BLaER1 (cell line): Measurements from ENCODE around the gene INTS4.
"Not testable (repeated sequence)": the region's sequence is repeated elsewhere in the genome, so short reads cannot be mapped to it uniquely, and the experiment has no call there.

Experiments
- H3K27ac ChIP-seq: shearing (Covaris generic); formaldehyde crosslinking; 2 replicates; pipeline ENCODE4 v1.8.1; 2022
- H3K27me3 ChIP-seq: shearing (Covaris generic); formaldehyde crosslinking; 2 replicates; pipeline ENCODE4 v1.8.1; 2022
- H3K36me3 ChIP-seq: shearing (Covaris generic); formaldehyde crosslinking; 2 replicates; pipeline ENCODE4 v1.8.1; 2022
- H3K4me1 ChIP-seq: shearing (Covaris generic); formaldehyde crosslinking; 2 replicates; pipeline ENCODE4 v1.8.1; 2022
- H3K4me2 ChIP-seq: shearing (Covaris generic); formaldehyde crosslinking; 2 replicates; pipeline ENCODE4 v1.8.1; 2022
- H3K4me3 ChIP-seq: shearing (Covaris generic); formaldehyde crosslinking; 2 replicates; pipeline ENCODE4 v1.8.1; 2022
- H3K9ac ChIP-seq: shearing (Covaris generic); formaldehyde crosslinking; 2 replicates; pipeline ENCODE4 v1.8.1; 2022
- H3K9me3 ChIP-seq: shearing (Covaris generic); formaldehyde crosslinking; 2 replicates; pipeline ENCODE4 v1.8.1; 2022
- H4K20me1 ChIP-seq: shearing (Covaris generic); formaldehyde crosslinking; 2 replicates; pipeline ENCODE4 v1.8.1; 2022
- Cebpa-rat ChIP-seq: shearing (Covaris generic); IDR thresholded peaks from 2 replicates; pipeline ENCODE4 v1.8.1; 2022

The INTS4 gene

DNA sequence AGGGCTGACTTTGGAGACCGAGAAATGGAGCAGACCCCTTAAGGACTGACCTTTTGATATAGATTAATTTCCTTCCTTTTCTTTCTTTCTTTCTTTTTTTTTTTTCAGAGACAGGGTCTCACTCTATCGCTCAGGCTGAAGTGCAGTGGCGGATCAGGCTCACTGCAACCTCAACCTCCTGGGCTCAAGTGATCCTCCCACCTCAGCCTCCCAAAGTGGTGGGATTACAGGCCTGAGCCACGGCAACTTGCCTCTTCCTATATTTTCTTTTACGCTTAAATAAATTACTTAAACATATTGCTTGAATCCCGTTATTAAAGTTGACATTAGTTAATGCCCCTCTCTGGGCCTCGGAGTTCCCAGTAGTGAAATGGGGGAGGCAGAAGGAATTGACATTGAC is 29.0 kb upstream of the INTS4 start:
- Histone ChIP-seq H4K20me1 (no peaks in the 10 kb centered on the region), H3K4me3 (no peak overlapping the region), H3K27ac (no peak overlapping the region), H3K9me3 (no peaks in the 10 kb centered on the region), H3K9ac (no peak overlapping the region), H3K4me2 (no peak overlapping the region), H3K27me3 (no peaks in the 10 kb centered on the region), H3K4me1 (no peaks in the 10 kb centered on the region), H3K36me3 (no peaks in the 10 kb centered on the region)
- no peak for TF ChIP-seq Cebpa-rat

DNA sequence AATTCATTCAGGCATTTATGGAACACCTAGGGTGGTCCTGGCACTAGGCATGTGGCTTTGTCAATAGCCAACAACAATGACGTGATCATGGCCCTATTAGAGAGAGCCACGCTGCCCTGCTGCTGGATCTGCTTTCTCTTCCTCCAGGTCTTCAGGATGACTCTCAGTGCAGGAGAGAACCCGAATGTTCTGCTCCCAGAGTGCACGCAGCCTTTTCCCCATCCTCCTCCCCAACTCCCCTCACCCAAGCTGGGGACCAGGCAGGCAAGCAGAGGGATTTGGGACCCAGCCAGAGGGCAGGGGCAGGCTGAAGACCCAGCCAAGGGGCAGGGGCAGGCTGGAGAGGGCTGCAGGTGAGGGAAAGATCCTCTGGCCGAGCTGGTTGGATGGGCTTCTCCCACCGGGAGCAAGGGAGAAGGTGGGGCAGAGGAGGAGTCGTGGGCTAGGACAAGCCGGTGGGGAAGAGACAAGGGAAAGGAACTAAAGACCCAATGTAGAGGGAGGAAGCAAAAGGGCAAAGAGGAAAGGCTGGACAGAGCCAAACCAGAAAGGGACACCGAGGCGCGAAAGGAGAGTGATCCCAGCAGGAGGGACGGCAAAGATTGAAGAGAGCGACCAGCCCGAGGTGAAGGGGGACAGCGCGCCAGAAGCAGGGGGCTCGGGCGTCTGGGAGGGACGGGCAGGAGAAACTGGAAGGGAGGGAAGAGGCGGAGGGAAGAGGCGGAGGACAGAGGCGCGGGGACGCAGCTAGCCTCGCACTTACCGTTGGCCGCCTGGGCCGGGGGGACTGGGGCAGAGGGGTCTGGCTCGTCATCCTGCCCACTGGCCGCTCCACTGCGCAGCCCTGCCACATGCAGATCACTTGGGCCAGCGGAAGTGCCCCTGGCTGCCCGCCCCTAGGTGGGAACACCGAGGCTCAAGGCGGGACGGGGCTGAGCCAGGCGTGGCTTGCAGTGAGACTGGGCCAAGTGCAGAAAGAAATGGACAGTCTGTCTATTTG is 28.2 kb upstream of the INTS4 start, which contains the start of gene KCTD14:
KCTD14 (minus strand) TSS at position 880 of the 1,000 bp plus-strand sequence; CDS start at position 853, 27 bp downstream.
- Histone ChIP-seq H4K20me1 (no peaks in the 10 kb centered on the region), H3K9ac (no peak within 1 kb of the TSS), H3K27me3 (no peaks in the 10 kb centered on the region), H3K4me1 (no peaks in the 10 kb centered on the region), H3K9me3 (no peaks in the 10 kb centered on the region), H3K4me2 (no peak within 1 kb of the TSS), H3K4me3 (no peak within 1 kb of the TSS), H3K36me3 (no peaks in the 10 kb centered on the region), H3K27ac (no peak within 1 kb of the TSS)
- TF ChIP-seq Cebpa-rat: no peak

DNA sequence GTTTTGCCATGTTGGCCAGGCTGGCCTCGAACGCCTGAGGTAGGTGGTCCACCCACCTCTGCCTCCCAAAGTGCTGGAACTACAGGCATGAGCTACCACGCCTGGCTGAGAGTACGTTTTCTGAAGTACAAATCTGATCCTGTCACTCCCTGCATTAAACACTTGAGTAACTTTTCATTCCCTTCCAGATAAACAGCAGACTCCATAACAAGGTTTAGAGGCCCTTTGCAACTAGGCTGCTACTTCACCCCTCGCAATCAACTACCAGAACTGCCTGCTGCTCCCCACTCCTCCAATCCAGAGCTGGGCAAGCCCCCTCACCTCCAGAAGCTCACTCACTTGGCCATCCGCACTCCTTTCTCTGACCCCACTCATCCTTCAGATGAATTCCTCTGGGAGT is 27.1 kb upstream of the INTS4 start:
- no peaks in the 10 kb centered on the region for H3K36me3 ChIP-seq
- no peak overlapping the region for H3K4me2 ChIP-seq
- no peak overlapping the region for H3K27ac ChIP-seq
- no peaks in the 10 kb centered on the region for H3K27me3 ChIP-seq
- H3K4me3 ChIP-seq: no peak overlapping the region
- H4K20me1 ChIP-seq: no peaks in the 10 kb centered on the region
- no peaks in the 10 kb centered on the region for H3K4me1 ChIP-seq
- H3K9ac ChIP-seq: no peak overlapping the region
- TF ChIP-seq Cebpa-rat: no peak
- H3K9me3 ChIP-seq: no peaks in the 10 kb centered on the region

DNA sequence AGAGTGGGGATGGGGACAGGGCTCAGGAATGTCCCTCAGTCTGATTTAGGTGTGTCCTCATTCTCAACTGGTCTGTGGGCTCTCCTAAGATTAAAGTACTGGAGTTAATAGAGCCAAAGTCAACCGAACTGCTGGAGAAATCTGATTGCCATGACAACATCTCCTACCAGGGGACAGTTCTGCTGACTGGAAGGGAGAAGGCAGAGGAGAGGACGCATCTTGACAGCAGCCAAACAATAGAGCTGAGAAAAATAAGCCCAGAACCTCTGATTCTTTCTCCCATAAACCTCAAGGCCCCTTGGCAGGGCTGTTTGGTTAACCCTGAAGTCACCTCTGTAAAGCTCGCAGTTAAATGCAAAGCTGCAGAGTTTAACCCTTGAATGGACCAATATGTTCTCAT is 25.8 kb upstream of the INTS4 start:
- Histone ChIP-seq H3K9ac (no peak overlapping the region), H3K9me3 (no peaks in the 10 kb centered on the region), H4K20me1 (no peaks in the 10 kb centered on the region), H3K36me3 (no peaks in the 10 kb centered on the region), H3K4me2 (no peak overlapping the region), H3K4me3 (no peak overlapping the region), H3K4me1 (no peaks in the 10 kb centered on the region), H3K27me3 (no peaks in the 10 kb centered on the region), H3K27ac (no peak overlapping the region)
- no peak for TF ChIP-seq Cebpa-rat

DNA sequence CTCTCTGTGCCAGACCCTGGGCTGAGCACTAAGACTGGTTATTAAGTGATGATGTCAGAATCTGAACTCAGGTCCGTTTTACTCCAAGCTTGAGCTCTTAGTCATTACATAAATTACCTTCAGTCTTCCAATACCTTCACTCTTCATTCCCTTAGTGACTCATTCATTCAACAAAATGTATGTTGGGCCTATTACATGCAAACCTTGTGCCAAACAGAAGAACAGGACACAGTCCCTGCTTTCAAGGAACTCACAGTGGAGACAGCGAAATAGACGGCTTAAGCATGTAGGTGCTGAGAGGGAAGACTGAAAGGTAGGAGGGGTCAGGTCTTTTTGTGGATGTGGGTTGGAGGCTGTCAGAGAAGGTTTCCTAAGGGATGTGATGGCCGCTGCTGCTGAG is 25.3 kb upstream of the INTS4 start:
- H3K4me2 ChIP-seq: no peak overlapping the region
- no peak overlapping the region for H3K9ac ChIP-seq

DNA sequence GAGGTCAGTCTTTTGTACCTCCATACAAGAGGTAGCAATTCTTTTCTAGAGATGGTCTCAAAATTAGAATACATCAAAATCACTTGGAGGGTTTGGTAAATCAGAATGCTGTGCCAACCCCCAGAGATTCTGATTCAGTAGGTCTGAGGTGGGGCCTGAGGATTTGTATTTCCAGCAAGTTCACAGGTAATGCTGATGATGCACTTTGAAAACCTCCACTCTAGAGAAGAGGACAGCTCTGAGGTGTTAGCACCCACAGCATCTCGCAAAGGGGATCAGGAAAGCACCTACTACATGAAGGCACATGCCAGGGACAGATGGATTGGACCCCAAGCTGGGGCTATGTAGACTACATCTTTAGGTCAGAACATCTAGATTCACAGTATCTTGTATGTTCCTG is 21.4 kb upstream of the INTS4 start:
- no peak overlapping the region for H3K9ac ChIP-seq
- no peak overlapping the region for H3K4me3 ChIP-seq
- TF ChIP-seq Cebpa-rat: no peak
- H4K20me1 ChIP-seq: no peaks in the 10 kb centered on the region
- no peaks in the 10 kb centered on the region for H3K9me3 ChIP-seq
- H3K4me2 ChIP-seq: no peak overlapping the region
- H3K4me1 ChIP-seq: no peaks in the 10 kb centered on the region
- no peak overlapping the region for H3K27ac ChIP-seq
- no peaks in the 10 kb centered on the region for H3K27me3 ChIP-seq
- H3K36me3 ChIP-seq: no peaks in the 10 kb centered on the region

More for the DNA sequence above, 25.3 kb upstream of the INTS4 start:
- Histone ChIP-seq H3K4me3 (no peak overlapping the region), H3K9me3 (no peaks in the 10 kb centered on the region), H3K27me3 (no peaks in the 10 kb centered on the region), H3K4me1 (no peaks in the 10 kb centered on the region), H3K27ac (no peak overlapping the region), H4K20me1 (no peaks in the 10 kb centered on the region), H3K36me3 (no peaks in the 10 kb centered on the region)
- TF ChIP-seq Cebpa-rat: no peak

DNA sequence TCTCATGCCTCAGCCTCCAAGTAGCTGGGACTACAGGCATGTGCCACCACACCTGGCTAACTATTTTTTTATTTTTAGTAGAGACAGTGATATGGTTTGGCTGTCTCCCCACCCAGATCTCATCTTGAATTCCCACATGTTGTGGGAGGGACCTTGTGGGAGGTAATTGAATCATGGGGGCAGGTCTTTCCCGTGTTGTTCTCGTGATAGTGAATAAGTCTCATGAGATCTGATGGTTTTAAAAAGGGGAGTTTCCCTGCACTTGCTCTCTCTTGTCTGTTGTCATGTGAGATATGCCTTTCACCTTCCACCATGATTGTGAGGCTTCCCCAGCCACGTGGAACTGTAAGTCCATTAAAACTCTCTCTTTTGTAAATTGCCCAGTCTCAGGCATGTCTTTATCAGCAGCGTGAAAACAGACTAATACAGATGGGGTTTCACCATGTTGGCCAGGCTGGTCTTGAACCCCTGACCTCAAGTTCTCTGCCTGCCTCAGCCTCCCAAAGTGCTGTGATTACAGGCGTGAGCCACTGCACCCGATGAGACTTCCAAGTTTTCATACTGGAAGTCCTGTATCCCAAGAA is 20.6 kb upstream of the INTS4 start:
- H3K36me3 ChIP-seq, H3K4me1 ChIP-seq, H3K4me2 ChIP-seq, H3K27ac ChIP-seq, H3K4me3 ChIP-seq, H4K20me1 ChIP-seq, H3K9ac ChIP-seq, H3K9me3 ChIP-seq, H3K27me3 ChIP-seq: not testable (repeated sequence)

DNA sequence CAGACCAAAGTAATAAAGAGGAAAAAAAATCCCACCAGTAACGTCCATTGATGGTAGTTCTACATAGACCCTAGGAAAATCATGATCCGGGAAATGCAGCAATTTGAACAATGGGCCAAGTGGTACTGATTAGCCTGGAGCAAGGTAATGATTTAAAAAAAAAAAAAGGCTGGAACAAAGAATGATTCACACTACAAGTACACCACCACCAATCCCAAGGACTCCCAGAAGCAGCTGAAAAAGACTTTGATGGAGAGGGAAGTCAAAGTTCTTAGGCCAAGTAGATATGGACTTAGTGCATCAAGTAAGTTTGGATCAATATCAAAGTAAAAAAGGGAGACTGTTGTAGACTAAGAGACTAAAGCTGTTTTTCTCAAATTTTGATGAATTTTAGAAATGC is 16.8 kb upstream of the INTS4 start:
- H3K4me2 ChIP-seq: no peak overlapping the region

DNA sequence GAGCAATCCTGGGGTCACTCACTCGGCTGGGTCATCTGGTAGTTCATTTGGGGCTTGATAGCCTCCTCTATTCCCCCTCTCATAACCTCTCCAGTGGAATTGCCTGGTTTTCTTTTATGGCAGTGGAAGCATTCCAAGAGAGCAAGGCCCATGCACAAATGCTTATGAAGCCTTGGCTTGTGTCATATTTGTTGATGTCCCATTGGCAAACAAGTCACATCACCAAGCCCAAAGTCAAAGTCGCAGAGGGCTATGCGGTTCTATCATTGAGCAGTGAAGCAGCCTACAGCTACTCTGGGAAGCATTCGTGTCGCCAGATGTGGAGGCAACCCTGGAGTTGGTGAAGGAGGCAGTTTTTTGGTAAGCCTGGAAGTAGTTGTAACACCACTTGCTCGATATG is 16.3 kb upstream of the INTS4 start:
- Histone ChIP-seq H3K9me3 (no peaks in the 10 kb centered on the region), H3K9ac (no peak overlapping the region), H3K4me2 (no peak overlapping the region), H3K4me3 (no peak overlapping the region), H3K4me1 (no peaks in the 10 kb centered on the region), H3K27me3 (no peaks in the 10 kb centered on the region), H3K27ac (no peak overlapping the region), H3K36me3 (no peaks in the 10 kb centered on the region), H4K20me1 (no peaks in the 10 kb centered on the region)
- no peak for TF ChIP-seq Cebpa-rat

More for the DNA sequence above, 16.8 kb upstream of the INTS4 start:
- Histone ChIP-seq H4K20me1 (no peaks in the 10 kb centered on the region), H3K27ac (no peak overlapping the region), H3K4me1 (no peaks in the 10 kb centered on the region), H3K36me3 (no peaks in the 10 kb centered on the region), H3K9me3 (no peaks in the 10 kb centered on the region), H3K9ac (no peak overlapping the region), H3K4me3 (no peak overlapping the region), H3K27me3 (no peaks in the 10 kb centered on the region)
- no peak for TF ChIP-seq Cebpa-rat

DNA sequence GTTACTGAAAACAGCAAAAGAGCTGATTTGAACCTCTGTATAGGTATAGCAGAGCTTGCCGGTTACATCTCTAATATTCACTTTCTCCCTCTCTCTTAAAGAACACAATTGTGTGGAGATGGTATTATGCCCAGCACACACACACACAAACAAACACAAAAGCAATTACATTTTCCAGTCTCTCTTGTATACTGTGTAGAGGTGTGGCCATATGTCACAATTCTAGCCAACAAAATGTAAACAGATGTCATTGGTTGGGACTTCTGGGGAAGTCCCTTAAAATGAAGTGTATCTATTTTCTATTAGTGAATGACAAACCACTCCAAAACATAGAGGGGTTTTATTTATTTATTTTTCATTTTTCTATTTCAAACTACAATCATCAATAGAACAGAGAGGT is 15.8 kb upstream of the INTS4 start:
- no peak overlapping the region for H3K9ac ChIP-seq
- no peak overlapping the region for H3K4me3 ChIP-seq
- H3K4me1 ChIP-seq: no peaks in the 10 kb centered on the region
- no peak for TF ChIP-seq Cebpa-rat
- no peaks in the 10 kb centered on the region for H3K27me3 ChIP-seq
- H3K36me3 ChIP-seq: no peaks in the 10 kb centered on the region
- no peaks in the 10 kb centered on the region for H3K9me3 ChIP-seq
- no peak overlapping the region for H3K4me2 ChIP-seq
- H4K20me1 ChIP-seq: no peaks in the 10 kb centered on the region
- H3K27ac ChIP-seq: no peak overlapping the region
